ENCODE data around the gene MDH1.

MDH1 gene

DNA sequence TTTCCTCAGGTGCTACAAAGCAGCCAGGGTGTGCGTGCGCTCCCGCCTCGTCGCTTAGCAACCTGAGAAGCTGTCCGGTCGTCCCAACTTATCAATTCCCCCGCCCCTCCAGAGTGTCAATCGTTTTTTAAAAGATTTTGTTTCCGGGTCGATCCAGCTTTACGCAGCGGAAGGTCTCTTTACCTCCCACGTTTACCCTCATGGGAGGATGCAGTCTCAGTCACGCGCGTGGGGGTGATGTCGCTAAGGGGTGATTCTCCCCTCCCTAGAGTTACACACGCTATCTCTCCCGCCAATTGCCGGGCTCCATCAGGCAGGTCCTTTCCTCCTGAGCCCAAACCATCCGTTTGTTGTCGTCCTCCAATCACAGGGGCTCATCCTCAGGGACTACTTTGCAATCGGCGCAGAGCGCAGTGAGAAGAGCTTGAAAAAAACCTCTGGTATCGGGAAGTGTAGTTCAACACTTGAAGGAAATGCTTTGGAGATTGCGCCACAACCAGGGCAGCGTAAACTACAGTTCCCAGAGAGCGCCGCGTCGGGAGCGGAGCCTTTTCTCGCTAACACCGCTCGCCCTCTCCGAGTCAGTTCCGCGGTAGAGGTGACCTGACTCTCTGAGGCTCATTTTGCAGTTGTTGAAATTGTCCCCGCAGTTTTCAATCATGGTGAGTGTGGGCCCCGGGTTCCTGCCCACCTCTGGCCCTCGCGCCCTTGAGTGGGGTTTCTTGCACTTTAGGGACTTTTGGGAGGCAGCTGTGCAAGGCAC lies at the start of gene MDH1, which contains the start of gene WDPCP (continued):
- TF ChIP-seq, protein P1, sequence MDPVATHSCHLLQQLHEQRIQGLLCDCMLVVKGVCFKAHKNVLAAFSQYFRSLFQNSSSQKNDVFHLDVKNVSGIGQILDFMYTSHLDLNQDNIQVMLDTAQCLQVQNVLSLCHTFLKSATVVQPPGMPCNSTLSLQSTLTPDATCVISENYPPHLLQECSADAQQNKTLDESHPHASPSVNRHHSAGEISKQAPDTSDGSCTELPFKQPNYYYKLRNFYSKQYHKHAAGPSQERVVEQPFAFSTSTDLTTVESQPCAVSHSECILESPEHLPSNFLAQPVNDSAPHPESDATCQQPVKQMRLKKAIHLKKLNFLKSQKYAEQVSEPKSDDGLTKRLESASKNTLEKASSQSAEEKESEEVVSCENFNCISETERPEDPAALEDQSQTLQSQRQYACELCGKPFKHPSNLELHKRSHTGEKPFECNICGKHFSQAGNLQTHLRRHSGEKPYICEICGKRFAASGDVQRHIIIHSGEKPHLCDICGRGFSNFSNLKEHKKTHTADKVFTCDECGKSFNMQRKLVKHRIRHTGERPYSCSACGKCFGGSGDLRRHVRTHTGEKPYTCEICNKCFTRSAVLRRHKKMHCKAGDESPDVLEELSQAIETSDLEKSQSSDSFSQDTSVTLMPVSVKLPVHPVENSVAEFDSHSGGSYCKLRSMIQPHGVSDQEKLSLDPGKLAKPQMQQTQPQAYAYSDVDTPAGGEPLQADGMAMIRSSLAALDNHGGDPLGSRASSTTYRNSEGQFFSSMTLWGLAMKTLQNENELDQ (tag by site-specific recombination; IDR thresholded peaks at IDR 0.05; ENCODE audit: low read depth): no peak
- TF ChIP-seq ZNF175 (tag by site-specific recombination; IDR thresholded peaks at IDR 0.05) (no peak), ZNF433 (tag by site-specific recombination; IDR thresholded peaks at IDR 0.05; ENCODE audit: low read depth) (no peak), ZNF658 (tag by site-specific recombination; IDR thresholded peaks at IDR 0.05) (no peak), ZNF48 (tag by site-specific recombination; IDR thresholded peaks at IDR 0.05) (no peak), SCRT1 (tag by site-specific recombination; IDR thresholded peaks at IDR 0.05; ENCODE audit: borderline replicate concordance) (no peak), ZNF701 (tag by site-specific recombination; IDR thresholded peaks at IDR 0.05) (no peak), ZNF138 (tag by site-specific recombination; IDR thresholded peaks at IDR 0.05; ENCODE audit: borderline replicate concordance) (no peak), ZIC2 (tag by site-specific recombination; IDR thresholded peaks at IDR 0.05) (peak; percentile 14; the same call in 1 of the 2 replicates), ZFHX2 (tag by site-specific recombination; conservative IDR thresholded peaks at IDR 0.05) (peak; percentile 77), KLF10 (tag by site-specific recombination; IDR thresholded peaks at IDR 0.05) (no peak), ZNF239 (tag by site-specific recombination; IDR thresholded peaks at IDR 0.05) (no peak), ZNF169 (tag by site-specific recombination; IDR thresholded peaks at IDR 0.05) (no peak), ZNF416 (tag by site-specific recombination; IDR thresholded peaks at IDR 0.05) (no peak), ZNF777 (tag by site-specific recombination; IDR thresholded peaks at IDR 0.05; ENCODE audit: borderline replicate concordance) (no peak)
- TF ChIP-seq, protein P2, sequence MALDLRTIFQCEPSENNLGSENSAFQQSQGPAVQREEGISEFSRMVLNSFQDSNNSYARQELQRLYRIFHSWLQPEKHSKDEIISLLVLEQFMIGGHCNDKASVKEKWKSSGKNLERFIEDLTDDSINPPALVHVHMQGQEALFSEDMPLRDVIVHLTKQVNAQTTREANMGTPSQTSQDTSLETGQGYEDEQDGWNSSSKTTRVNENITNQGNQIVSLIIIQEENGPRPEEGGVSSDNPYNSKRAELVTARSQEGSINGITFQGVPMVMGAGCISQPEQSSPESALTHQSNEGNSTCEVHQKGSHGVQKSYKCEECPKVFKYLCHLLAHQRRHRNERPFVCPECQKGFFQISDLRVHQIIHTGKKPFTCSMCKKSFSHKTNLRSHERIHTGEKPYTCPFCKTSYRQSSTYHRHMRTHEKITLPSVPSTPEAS (tag by site-specific recombination; IDR thresholded peaks at IDR 0.05): no peak; the same call in 1 of the 2 replicates
- TF ChIP-seq, protein P3, sequence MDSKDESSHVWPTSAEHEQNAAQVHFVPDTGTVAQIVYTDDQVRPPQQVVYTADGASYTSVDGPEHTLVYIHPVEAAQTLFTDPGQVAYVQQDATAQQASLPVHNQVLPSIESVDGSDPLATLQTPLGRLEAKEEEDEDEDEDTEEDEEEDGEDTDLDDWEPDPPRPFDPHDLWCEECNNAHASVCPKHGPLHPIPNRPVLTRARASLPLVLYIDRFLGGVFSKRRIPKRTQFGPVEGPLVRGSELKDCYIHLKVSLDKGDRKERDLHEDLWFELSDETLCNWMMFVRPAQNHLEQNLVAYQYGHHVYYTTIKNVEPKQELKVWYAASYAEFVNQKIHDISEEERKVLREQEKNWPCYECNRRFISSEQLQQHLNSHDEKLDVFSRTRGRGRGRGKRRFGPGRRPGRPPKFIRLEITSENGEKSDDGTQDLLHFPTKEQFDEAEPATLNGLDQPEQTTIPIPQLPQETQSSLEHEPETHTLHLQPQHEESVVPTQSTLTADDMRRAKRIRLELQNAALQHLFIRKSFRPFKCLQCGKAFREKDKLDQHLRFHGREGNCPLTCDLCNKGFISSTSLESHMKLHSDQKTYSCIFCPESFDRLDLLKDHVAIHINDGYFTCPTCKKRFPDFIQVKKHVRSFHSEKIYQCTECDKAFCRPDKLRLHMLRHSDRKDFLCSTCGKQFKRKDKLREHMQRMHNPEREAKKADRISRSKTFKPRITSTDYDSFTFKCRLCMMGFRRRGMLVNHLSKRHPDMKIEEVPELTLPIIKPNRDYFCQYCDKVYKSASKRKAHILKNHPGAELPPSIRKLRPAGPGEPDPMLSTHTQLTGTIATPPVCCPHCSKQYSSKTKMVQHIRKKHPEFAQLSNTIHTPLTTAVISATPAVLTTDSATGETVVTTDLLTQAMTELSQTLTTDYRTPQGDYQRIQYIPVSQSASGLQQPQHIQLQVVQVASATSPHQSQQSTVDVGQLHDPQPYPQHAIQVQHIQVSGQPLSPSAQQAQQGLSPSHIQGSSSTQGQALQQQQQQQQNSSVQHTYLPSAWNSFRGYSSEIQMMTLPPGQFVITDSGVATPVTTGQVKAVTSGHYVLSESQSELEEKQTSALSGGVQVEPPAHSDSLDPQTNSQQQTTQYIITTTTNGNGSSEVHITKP (tag by site-specific recombination; IDR thresholded peaks at IDR 0.05): peak; percentile 78
- TF ChIP-seq, protein P4, sequence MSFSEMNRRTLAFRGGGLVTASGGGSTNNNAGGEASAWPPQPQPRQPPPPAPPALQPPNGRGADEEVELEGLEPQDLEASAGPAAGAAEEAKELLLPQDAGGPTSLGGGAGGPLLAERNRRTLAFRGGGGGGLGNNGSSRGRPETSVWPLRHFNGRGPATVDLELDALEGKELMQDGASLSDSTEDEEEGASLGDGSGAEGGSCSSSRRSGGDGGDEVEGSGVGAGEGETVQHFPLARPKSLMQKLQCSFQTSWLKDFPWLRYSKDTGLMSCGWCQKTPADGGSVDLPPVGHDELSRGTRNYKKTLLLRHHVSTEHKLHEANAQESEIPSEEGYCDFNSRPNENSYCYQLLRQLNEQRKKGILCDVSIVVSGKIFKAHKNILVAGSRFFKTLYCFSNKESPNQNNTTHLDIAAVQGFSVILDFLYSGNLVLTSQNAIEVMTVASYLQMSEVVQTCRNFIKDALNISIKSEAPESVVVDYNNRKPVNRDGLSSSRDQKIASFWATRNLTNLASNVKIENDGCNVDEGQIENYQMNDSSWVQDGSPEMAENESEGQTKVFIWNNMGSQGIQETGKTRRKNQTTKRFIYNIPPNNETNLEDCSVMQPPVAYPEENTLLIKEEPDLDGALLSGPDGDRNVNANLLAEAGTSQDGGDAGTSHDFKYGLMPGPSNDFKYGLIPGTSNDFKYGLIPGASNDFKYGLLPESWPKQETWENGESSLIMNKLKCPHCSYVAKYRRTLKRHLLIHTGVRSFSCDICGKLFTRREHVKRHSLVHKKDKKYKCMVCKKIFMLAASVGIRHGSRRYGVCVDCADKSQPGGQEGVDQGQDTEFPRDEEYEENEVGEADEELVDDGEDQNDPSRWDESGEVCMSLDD (tag by site-specific recombination; IDR thresholded peaks at IDR 0.05): peak; percentile 35; the same call in 1 of the 2 replicates
- TF ChIP-seq, protein P5, sequence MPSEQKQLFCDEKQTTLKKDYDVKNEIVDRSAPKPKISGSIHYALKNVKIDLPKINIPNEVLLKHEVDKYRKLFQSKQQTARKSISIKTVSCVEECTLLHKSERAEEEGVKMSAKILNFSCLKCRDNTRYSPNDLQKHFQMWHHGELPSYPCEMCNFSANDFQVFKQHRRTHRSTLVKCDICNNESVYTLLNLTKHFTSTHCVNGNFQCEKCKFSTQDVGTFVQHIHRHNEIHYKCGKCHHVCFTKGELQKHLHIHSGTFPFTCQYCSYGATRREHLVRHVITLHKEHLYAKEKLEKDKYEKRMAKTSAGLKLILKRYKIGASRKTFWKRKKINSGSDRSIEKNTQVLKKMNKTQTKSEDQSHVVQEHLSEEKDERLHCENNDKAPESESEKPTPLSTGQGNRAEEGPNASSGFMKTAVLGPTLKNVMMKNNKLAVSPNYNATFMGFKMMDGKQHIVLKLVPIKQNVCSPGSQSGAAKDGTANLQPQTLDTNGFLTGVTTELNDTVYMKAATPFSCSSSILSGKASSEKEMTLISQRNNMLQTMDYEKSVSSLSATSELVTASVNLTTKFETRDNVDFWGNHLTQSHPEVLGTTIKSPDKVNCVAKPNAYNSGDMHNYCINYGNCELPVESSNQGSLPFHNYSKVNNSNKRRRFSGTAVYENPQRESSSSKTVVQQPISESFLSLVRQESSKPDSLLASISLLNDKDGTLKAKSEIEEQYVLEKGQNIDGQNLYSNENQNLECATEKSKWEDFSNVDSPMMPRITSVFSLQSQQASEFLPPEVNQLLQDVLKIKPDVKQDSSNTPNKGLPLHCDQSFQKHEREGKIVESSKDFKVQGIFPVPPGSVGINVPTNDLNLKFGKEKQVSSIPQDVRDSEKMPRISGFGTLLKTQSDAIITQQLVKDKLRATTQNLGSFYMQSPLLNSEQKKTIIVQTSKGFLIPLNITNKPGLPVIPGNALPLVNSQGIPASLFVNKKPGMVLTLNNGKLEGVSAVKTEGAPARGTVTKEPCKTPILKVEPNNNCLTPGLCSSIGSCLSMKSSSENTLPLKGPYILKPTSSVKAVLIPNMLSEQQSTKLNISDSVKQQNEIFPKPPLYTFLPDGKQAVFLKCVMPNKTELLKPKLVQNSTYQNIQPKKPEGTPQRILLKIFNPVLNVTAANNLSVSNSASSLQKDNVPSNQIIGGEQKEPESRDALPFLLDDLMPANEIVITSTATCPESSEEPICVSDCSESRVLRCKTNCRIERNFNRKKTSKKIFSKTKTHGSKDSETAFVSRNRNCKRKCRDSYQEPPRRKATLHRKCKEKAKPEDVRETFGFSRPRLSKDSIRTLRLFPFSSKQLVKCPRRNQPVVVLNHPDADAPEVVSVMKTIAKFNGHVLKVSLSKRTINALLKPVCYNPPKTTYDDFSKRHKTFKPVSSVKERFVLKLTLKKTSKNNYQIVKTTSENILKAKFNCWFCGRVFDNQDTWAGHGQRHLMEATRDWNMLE (tag by site-specific recombination; conservative IDR thresholded peaks at IDR 0.05; ENCODE audit: low read depth): peak; percentile 70
- TF ChIP-seq, protein P6, sequence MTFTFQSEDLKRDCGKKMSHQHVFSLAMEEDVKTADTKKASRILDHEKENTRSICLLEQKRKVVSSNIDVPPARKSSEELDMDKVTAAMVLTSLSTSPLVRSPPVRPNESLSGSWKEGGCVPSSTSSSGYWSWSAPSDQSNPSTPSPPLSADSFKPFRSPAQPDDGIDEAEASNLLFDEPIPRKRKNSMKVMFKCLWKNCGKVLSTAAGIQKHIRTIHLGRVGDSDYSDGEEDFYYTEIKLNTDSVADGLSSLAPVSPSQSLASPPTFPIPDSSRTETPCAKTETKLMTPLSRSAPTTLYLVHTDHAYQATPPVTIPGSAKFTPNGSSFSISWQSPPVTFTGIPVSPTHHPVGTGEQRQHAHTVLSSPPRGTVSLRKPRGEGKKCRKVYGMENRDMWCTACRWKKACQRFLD (tag by site-specific recombination; IDR thresholded peaks at IDR 0.05): no peak
- TF ChIP-seq, protein P7, sequence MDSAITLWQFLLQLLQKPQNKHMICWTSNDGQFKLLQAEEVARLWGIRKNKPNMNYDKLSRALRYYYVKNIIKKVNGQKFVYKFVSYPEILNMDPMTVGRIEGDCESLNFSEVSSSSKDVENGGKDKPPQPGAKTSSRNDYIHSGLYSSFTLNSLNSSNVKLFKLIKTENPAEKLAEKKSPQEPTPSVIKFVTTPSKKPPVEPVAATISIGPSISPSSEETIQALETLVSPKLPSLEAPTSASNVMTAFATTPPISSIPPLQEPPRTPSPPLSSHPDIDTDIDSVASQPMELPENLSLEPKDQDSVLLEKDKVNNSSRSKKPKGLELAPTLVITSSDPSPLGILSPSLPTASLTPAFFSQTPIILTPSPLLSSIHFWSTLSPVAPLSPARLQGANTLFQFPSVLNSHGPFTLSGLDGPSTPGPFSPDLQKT (IDR thresholded peaks at IDR 0.05; ENCODE audit: borderline replicate concordance, low read depth, low read length): no peak

Measured in HEK293 (cell line).